Testis (tissue), 3 donors: ENCODE results near the gene RUNX1. TPM values are rescaled to one million over a fixed set of nuclear protein-coding genes. Genes with fewer than 3 reads are reported as not detected.

Experiments used
- DNase-seq: peaks from one replicate; pipeline ENCODE4 v3.0.0-alpha.2; 2019
- H3K27ac ChIP-seq, 2 donors: fragments of 200-600 bp; sonication (generic); one replicate each; pipeline ENCODE4 v1.5.1; 2019
- H3K27me3 ChIP-seq: fragments of 200-600 bp; sonication (generic); one replicate; pipeline ENCODE4 v1.5.1; 2019
- H3K36me3 ChIP-seq: fragments of 200-600 bp; sonication (generic); one replicate; pipeline ENCODE4 v1.5.1; 2017; ENCODE audit warnings: low read depth; ENCODE audit errors: missing control alignments
- H3K4me1 ChIP-seq: fragments of 200-600 bp; sonication (generic); one replicate; pipeline ENCODE4 v1.5.1; 2019
- H3K4me3 ChIP-seq, 2 donors: fragments of 200-600 bp; sonication (generic); one replicate each; pipeline ENCODE4 v1.5.1; 2017 to 2019
- H3K9me3 ChIP-seq: fragments of 200-600 bp; sonication (generic); one replicate; pipeline ENCODE4 v1.5.1; 2017
- CTCF ChIP-seq, 3 experiments: fragments of 450-650 bp in 2 of 3; fragments of 200-600 bp in 1 of 3; sonication (generic) in 1 of 3; IDR thresholded peaks; one replicate each; pipeline ENCODE4 v1.5.1; 2016 to 2019; ENCODE audit warnings: antibody characterized with exemption in 3 of 3, mild to moderate bottlenecking in 2 of 3, moderate library complexity in 1 of 3
- POLR2A ChIP-seq: fragments of 450-650 bp; IDR thresholded peaks from one replicate; pipeline ENCODE4 v1.6.1; 2017; ENCODE audit warnings: antibody characterized with exemption, mild to moderate bottlenecking, moderate library complexity
- WGBS, 2 donors: methylation state at CpG; one replicate each; pipeline ENCODE4 v1.1.5; 2018; 5-methylcytosine and 5-hydroxymethylcytosine counted together
- intact Hi-C: fragments of 100-400 bp; cut with DNase I; formaldehyde crosslinking; loops from one replicate; pipeline ENCODE4 v1.15.1; 2023; ENCODE audit warnings: low total_unique reads
- polyA plus RNA-seq: library from polyadenylated mRNA; stranded (reverse); fragments of 350-450 nt; fragmentation: Illumina TruSeq; extraction: RNeasy Lipid Tissue Mini Kit (QIAGEN cat#74804); gene quantifications from one replicate; pipeline ENCODE4 v1.2.3, GENCODE V29; 2014; ENCODE audit warnings: low read depth, low replicate concordance; ENCODE audit not compliant: insufficient read depth
- total RNA-seq, 2 donors: library from RNA; depleted of rRNA; stranded (reverse); fragments of >200 nt; gene quantifications; one replicate each; pipeline ENCODE4 v1.2.3, GENCODE V29; 2016

The RUNX1 gene
- total and polyA plus RNA-seq, 3 donors from 2014 or later = 11.1 to 28.7 (median 24.3) TPM

DNA sequence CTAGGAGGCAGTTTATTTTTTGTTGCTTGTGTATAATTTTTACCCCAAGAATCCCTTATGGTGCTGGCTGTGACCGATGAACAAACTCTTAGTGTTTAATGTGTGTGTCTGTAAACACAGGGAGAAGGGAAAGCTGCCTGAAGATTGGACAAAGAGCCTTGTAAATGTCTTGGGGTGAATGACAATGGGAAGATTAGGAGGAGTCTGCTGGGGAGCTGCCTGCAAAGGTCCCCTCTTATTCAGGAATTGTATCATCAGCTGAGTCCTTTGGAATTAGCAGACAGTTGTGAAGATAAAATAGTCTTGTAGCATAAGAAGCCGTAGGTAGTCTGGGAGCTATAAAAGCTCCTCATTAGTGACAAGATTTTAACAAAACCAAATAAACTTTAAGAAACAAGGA lies 88.4 kb downstream of the RUNX1 start:
- no peaks in the 10 kb centered on the region for H3K27me3 ChIP-seq
- intact Hi-C loops = no loop called here
- H3K4me3 ChIP-seq = no peak overlapping the region
- TF ChIP-seq POLR2A (no peak), CTCF (IDR thresholded peaks at IDR 0.05) (no peak)
- DNase-seq = no peak
- H3K36me3 ChIP-seq = no peaks in the 10 kb centered on the region
- no peak overlapping the region for H3K27ac ChIP-seq
- no peaks in the 10 kb centered on the region for H3K9me3 ChIP-seq
- H3K4me1 ChIP-seq = no peaks in the 10 kb centered on the region
- WGBS, 2 donors = 73 to 91% methylated on average over 2 of the region's 2 CpGs

GRCh38 chr21:34959607-34960006 lies 89.5 kb downstream of the RUNX1 start:
- DNase-seq = no peak
- Histone ChIP-seq H3K4me3 (no peak overlapping the region), H3K9me3 (no peaks in the 10 kb centered on the region), H3K36me3 (no peaks in the 10 kb centered on the region), H3K27ac (no peak overlapping the region), H3K4me1 (no peaks in the 10 kb centered on the region), H3K27me3 (no peaks in the 10 kb centered on the region)
- TF ChIP-seq POLR2A (no peak), CTCF (IDR thresholded peaks at IDR 0.05) (no peak)
- WGBS, 2 donors = 84 to 89% methylated on average over 1 of the region's 1 CpG
- intact Hi-C loops = no loop called here

DNA sequence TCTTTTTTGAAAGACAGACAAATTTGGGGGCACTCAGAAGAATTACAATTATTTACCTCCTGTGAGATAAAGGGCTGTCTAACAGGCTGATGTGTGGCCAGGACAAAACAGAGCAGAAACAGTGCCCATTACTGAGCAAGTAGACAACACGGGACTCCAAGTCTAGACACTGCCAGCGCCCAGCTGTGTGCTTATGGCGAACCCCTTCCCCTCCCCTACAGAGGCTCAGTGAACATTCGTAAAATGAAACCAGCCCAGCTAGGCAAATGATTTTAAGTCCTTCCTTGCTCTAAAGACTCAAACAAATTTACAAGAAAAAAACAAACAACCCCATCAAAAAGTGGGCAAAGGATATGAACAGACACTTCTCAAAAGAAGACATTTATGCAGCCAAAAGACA lies 91.1 kb downstream of the RUNX1 start:
- intact Hi-C loops = no loop called here
- Histone ChIP-seq H3K4me1 (no peaks in the 10 kb centered on the region), H3K36me3 (no peaks in the 10 kb centered on the region), H3K9me3 (no peaks in the 10 kb centered on the region), H3K27ac (no peak overlapping the region), H3K4me3 (no peak overlapping the region), H3K27me3 (no peaks in the 10 kb centered on the region)
- DNase-seq = no peak
- no peak for TF ChIP-seq CTCF (IDR thresholded peaks at IDR 0.05)
- TF ChIP-seq POLR2A = no peak
- WGBS, 2 donors = 91 to 97% methylated on average over 4 of the region's 4 CpGs

DNA sequence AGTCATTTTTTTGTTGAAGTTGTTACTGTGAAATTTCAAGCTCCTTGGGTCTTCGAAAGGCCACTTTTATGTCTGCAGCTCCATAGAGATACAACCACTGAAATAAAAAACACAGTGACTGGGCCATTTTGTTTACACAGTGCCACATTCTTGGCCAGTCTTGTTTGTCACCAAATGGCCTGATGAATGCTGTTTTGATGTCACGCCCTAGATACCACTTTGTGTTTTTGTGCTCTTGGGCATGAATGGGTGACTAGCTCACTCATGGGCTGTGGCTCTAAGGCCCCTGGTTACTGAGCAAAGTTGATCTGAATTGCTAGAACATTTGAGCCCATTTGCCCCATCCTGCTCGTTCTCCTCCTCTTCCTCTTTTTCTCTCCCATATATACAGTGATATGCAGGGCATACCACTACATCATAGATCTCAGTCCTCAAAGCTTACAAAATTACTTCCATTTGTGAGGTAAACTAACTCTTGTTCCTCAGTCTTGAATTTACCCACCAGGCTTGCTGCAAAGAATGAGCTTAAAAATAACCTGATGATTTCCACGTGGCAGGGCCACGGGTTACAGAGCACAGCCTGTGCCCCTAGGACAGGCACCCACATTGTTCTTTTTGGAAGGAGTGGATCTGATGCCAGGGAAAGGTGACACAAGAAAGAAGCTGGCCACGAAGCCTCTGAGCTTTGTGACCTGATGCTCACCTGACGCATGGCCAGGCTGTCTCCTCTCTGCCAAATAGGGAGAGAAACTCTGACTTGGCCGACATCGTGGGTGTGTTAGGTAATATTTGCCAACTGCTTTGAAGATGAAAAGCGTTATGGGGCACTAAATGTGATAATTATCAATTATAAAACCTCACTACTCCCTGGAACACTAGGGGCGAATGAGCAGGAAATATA lies 92.4 kb downstream of the RUNX1 start:
- intact Hi-C loops = no loop called here
- H3K27me3 ChIP-seq = no peaks in the 10 kb centered on the region
- H3K36me3 ChIP-seq = no peaks in the 10 kb centered on the region
- 88 to 92% methylated on average over 11 of the region's 11 CpGs for WGBS, 2 donors
- no peak for DNase-seq
- H3K9me3 ChIP-seq = no peaks in the 10 kb centered on the region
- TF ChIP-seq POLR2A (no peak), CTCF (IDR thresholded peaks at IDR 0.05) (no peak)
- no peak overlapping the region for H3K27ac ChIP-seq
- H3K4me3 ChIP-seq = no peak overlapping the region
- H3K4me1 ChIP-seq = no peaks in the 10 kb centered on the region

GRCh38 chr21:34953950-34954349 lies 95.2 kb downstream of the RUNX1 start:
- Histone ChIP-seq H3K9me3 (no peaks in the 10 kb centered on the region), H3K27me3 (no peaks in the 10 kb centered on the region), H3K36me3 (no peaks in the 10 kb centered on the region), H3K4me3 (no peak overlapping the region), H3K4me1 (no peaks in the 10 kb centered on the region), H3K27ac (no peak overlapping the region)
- TF ChIP-seq POLR2A = no peak
- TF ChIP-seq CTCF (IDR thresholded peaks at IDR 0.05) = no peak
- intact Hi-C loops = no loop called here
- DNase-seq = no peak
